ENCODE data around the gene SF3B2. TPM values are rescaled to one million over a fixed set of nuclear protein-coding genes. Genes with fewer than 3 reads are reported as not detected.
"Not testable (repeated sequence)": the region's sequence is repeated elsewhere in the genome, so short reads cannot be mapped to it uniquely, and the experiment has no call there.

Gene SF3B2
- total RNA-seq, 6 donors from 2014 or later: 142 to 193 (median 173) TPM

- no peaks in the 10 kb centered on the region for H3K9me3 ChIP-seq
- no peaks in the 10 kb centered on the region for H3K36me3 ChIP-seq
- ATAC-seq (ENCODE audit: low FRiP score in 2 of 2): peak in 1 of 2 donors; percentile 71
- H3K27me3 ChIP-seq: no peaks in the 10 kb centered on the region
- no peak for DNase-seq
- no peak overlapping the region for H3K4me3 ChIP-seq
- TF ChIP-seq CTCF (IDR thresholded peaks at IDR 0.05): no peak
- peaks cover 38 to 65% (median 47%) of the 10 kb centered on the region in 4 donors for H3K4me1 ChIP-seq
- H3K27ac ChIP-seq: peak overlapping the region in 3 of 4 donors; percentile 25 to 56 (median 50)
- WGBS, 2 donors: 13% methylated on average over 3 of the region's 3 CpGs
Observed at GRCh38 chr11:66112601-66113499, 60.7 kb downstream of the SF3B2 start.

DNA sequence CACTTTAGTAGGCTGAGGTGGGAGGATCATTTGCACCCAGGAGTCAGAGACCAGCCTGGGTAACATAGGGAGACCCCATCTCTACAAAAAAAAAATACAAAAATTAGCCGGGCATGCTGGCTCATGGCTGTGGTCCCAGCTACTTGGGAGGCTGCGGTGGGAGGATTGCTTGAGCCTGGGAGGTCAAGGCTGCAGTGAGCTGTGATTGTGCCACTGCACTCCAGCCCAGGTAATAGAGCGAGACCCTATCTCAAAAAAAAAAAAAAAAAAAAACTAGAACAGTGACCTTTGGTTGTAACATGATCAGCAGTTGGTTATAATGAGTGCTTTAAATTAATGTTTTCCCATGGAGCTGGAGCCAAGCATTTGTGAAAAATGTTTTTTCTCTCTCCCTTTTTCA lies 62.8 kb downstream of the SF3B2 start:
- peaks cover 48 to 73% (median 59%) of the 10 kb centered on the region in 4 donors for H3K4me1 ChIP-seq
- H3K4me3 ChIP-seq; H3K9me3 ChIP-seq; H3K27me3 ChIP-seq; DNase-seq; H3K36me3 ChIP-seq; ATAC-seq (ENCODE audit: low FRiP score in 2 of 2): not testable (repeated sequence)
- WGBS, 2 donors: 82 to 92% methylated on average over 3 of the region's 3 CpGs
- H3K27ac ChIP-seq: peak overlapping the region in 1 of 4 donors; percentile 8

- Histone ChIP-seq H3K27ac (peak overlapping the region in 2 of 4 donors; percentile 8 to 29), H3K4me3 (no peak overlapping the region), H3K27me3 (no peaks in the 10 kb centered on the region), H3K36me3 (no peaks in the 10 kb centered on the region), H3K4me1 (peaks cover 48 to 73% (median 59%) of the 10 kb centered on the region in 4 donors), H3K9me3 (no peaks in the 10 kb centered on the region)
- whole genome bisulfite sequencing, 2 donors: 21 to 27% methylated on average over 8 of the region's 8 CpGs
- DNase-seq (no peak), ATAC-seq (ENCODE audit: low FRiP score in 2 of 2) (no peak)
- TF ChIP-seq CTCF (IDR thresholded peaks at IDR 0.05) (no peak), EP300 (IDR thresholded peaks at IDR 0.05) (no peak), POLR2A (IDR thresholded peaks at IDR 0.05) (no peak), POLR2AphosphoS5 (IDR thresholded peaks at IDR 0.05) (no peak)
Observed at GRCh38 chr11:66115638-66116301, 63.6 kb downstream of the SF3B2 start.

DNA sequence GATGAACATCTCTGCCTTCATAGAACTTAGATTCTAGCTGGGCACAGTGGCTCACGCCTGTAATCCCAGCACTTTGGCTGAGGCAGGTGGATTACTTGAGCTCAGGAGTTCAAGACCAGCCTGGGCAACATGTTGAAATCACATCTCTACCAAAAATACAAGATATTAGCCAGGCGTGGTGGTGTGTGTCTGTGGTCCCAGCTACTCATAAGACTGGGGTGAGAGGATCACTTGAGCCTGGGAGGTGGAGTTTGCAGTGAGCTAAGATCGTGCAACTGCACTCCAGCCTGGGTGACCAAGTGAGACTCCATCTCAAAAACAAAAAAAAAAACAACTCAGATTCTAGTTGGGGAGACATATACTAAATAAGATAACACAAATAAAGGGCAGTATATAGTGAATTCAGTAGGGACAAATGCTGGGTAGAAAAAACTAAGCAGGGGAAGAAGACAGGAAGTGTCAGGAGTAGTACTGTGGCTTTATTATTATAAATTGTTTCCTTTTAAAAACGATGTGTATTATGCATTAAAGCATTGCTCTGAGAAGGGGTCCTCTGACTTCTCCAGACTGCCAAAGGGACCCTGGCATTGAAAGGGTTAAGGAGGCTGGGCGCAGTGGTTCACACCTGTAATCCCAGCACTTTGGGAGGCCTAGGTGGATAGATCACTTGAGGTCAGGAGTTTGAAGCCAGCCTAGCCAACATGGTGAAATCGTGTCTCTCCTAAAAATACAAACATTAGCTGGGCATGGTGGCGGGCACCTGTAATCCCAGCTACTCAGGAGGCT lies 64.6 kb downstream of the SF3B2 start:
- H3K27ac ChIP-seq: peak overlapping the region in 2 of 4 donors; percentile 8 to 29
- WGBS, 2 donors: 55 to 60% methylated on average over 7 of the region's 7 CpGs
- no peaks in the 10 kb centered on the region for H3K36me3 ChIP-seq
- no peaks in the 10 kb centered on the region for H3K27me3 ChIP-seq
- no peak for ATAC-seq (ENCODE audit: low FRiP score in 2 of 2)
- peaks cover 41 to 67% (median 56%) of the 10 kb centered on the region in 4 donors for H3K4me1 ChIP-seq
- no peaks in the 10 kb centered on the region for H3K9me3 ChIP-seq
- TF ChIP-seq EP300 (IDR thresholded peaks at IDR 0.05): no peak
- no peak for TF ChIP-seq CTCF (IDR thresholded peaks at IDR 0.05)
- no peak for TF ChIP-seq POLR2AphosphoS5 (IDR thresholded peaks at IDR 0.05)
- no peak for TF ChIP-seq POLR2A (IDR thresholded peaks at IDR 0.05)
- H3K4me3 ChIP-seq: no peak overlapping the region
- DNase-seq: no peak

DNA sequence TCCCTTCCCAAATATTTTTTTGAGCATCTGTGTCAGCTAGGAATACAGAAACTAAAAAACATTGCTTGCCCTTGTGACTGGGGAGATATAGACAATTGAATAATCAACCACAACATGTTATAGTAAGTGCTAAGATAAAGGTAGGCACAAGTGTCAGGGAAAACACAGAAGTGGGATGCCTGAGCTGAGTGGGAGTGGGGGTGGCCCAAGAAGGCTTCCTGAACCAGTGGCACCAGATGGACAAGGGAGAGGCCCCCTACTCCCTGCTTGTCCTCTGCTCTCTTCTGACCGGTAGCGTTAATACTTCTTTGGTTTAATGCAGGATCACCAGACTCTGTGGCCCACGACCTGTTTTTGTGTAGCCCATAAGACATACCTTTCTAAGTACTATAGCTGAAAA lies 66.7 kb downstream of the SF3B2 start:
- no peak for DNase-seq
- no peak for ATAC-seq (ENCODE audit: low FRiP score in 2 of 2)
- H3K4me1 ChIP-seq: peaks cover 21 to 49% (median 36%) of the 10 kb centered on the region in 4 donors
- no peak overlapping the region for H3K4me3 ChIP-seq
- WGBS, 2 donors: 52 to 83% methylated on average over 3 of the region's 3 CpGs
- H3K27me3 ChIP-seq: no peaks in the 10 kb centered on the region
- TF ChIP-seq CTCF (IDR thresholded peaks at IDR 0.05) (no peak), EP300 (IDR thresholded peaks at IDR 0.05) (no peak), POLR2AphosphoS5 (IDR thresholded peaks at IDR 0.05) (no peak), POLR2A (IDR thresholded peaks at IDR 0.05) (no peak)
- no peaks in the 10 kb centered on the region for H3K9me3 ChIP-seq
- H3K36me3 ChIP-seq: no peaks in the 10 kb centered on the region
- H3K27ac ChIP-seq: peak overlapping the region in 3 of 4 donors; percentile 13 to 68 (median 52)

Data from upper lobe of left lung (tissue), 6 donors.